ENCODE data around the gene TRANK1. TPM values are rescaled to one million over a fixed set of nuclear protein-coding genes. Genes with fewer than 3 reads are reported as not detected.

The TRANK1 gene
- total and polyA plus RNA-seq, 2 of the 8 experiments (the other 6 are each of a cell fraction or from before 2014, with no cell fraction given), result 2.9 to 8.8 TPM

- CTCF ChIA-PET (ENCODE audit: partially characterized antibody), result interaction anchor here (1.0 to 4.9 kb wide), 3 partner anchors 33 to 154 kb away, joined by 3 to 33 read pairs (median 3); no protein-coding TSS in a partner anchor
- TF ChIP-seq BRCA1 (IDR thresholded peaks at IDR 0.05; ENCODE audit: low read depth, low read length), result no peak
- no peak for TF ChIP-seq SP4 (IDR thresholded peaks at IDR 0.05; ENCODE audit: low read length)
- no peak for TF ChIP-seq KDM5A (IDR thresholded peaks at IDR 0.05; ENCODE audit: low read length)
- no peak for TF ChIP-seq HDAC6 (IDR thresholded peaks at IDR 0.05; ENCODE audit: low read depth, low read length)
- TF ChIP-seq CEBPB (IDR thresholded peaks at IDR 0.05; ENCODE audit: low read depth, low read length), result no peak
- no peak for TF ChIP-seq MAFK (IDR thresholded peaks at IDR 0.05; ENCODE audit: low read depth, low read length)
- TF ChIP-seq POU5F1 (IDR thresholded peaks at IDR 0.05; ENCODE audit: low read depth, low read length), result no peak
These were observed 46.3 kb upstream of the TRANK1 start for GRCh38 chr3:36991147-36991546.

More at GRCh38 chr3:36991147-36991546, 46.3 kb upstream of the TRANK1 start:
- Histone ChIP-seq H3K4me2 (ENCODE audit: insufficient read depth in 1 of 2, low read depth in 2 of 2, low read length in 2 of 2) (peak overlapping the region; percentile 95 to 97), H3K27me3 (replicated peaks in 1 of 4; ENCODE audit: control insufficient read depth in 3 of 4, extremely low read depth in 1 of 4, insufficient read depth in 3 of 4, low read length in 3 of 4) (no peaks in the 10 kb centered on the region), H2AK5ac (ENCODE audit: low read depth, low read length) (no peak overlapping the region), H3K4me3 (ENCODE audit: extremely low read depth in 1 of 4, insufficient read depth in 2 of 4, low read depth in 3 of 4, low read length in 4 of 4) (peak overlapping the region; percentile 16 to 93 (median 90); a peak in 5 of 8 replicates), H2AFZ (ENCODE audit: low read length) (no peak overlapping the region), H3K79me2 (ENCODE audit: control insufficient read depth in 1 of 2, insufficient read depth in 2 of 2, low read length in 2 of 2) (peaks cover 10 to 49% of the 10 kb centered on the region in 2 experiments; a peak in 3 of 4 replicates), H3K56ac (replicated peaks; ENCODE audit: insufficient read length, low read depth, low read length) (no peak overlapping the region), H4K91ac (replicated peaks; ENCODE audit: insufficient read length, low read length) (no peak overlapping the region), H3K23ac (ENCODE audit: insufficient read length) (no peak overlapping the region), H3K23me2 (ENCODE audit: low read depth, low read length) (peaks cover 4% of the 10 kb centered on the region; the same call in 1 of the 2 replicates), H3K4ac (replicated peaks; ENCODE audit: insufficient read length, low read depth, low read length) (no peak overlapping the region), H3K9ac (replicated peaks in 1 of 4; ENCODE audit: extremely low read depth in 1 of 4, low read depth in 3 of 4, low read length in 3 of 4) (peak overlapping the region in 2 of 4 experiments; percentile 52 to 55; a peak in 2 of 7 replicates), H3K9me3 (ENCODE audit: insufficient read depth in 2 of 2, low read depth in 1 of 2, low read length in 1 of 2) (no peaks in the 10 kb centered on the region), H3K79me1 (ENCODE audit: low read depth, low read length) (no peaks in the 10 kb centered on the region; the same call in 1 of the 2 replicates), H2BK15ac (ENCODE audit: low read length) (no peak overlapping the region), H2BK120ac (replicated peaks; ENCODE audit: low read depth, low read length) (no peak overlapping the region), H3K18ac (ENCODE audit: extremely low read depth, low read length) (no peak overlapping the region), H2BK20ac (ENCODE audit: low read length) (no peak overlapping the region), H4K20me1 (replicated peaks in 1 of 2; ENCODE audit: control insufficient read depth in 1 of 2, insufficient read depth in 2 of 2, low read length in 2 of 2) (peaks cover 2 to 10% of the 10 kb centered on the region in 2 experiments), H4K8ac (ENCODE audit: extremely low read depth, insufficient read depth, low read length) (no peak overlapping the region), H3K14ac (ENCODE audit: insufficient read length) (no peak overlapping the region), H3K4me1 (replicated peaks in 1 of 4; ENCODE audit: control insufficient read depth in 3 of 4, insufficient read depth in 4 of 4, low read length in 3 of 4) (peaks cover 0 to 2% (median 0%) of the 10 kb centered on the region in 4 experiments; a peak in 3 of 7 replicates), H2BK12ac (ENCODE audit: low read depth, low read length) (no peak overlapping the region), H2BK5ac (ENCODE audit: low read depth, low read length) (no peak overlapping the region), H4K5ac (ENCODE audit: insufficient read length, low read depth, low read length) (no peak overlapping the region), H3K36me3 (ENCODE audit: control insufficient read depth in 2 of 4, insufficient read depth in 4 of 4, low read length in 3 of 4) (peaks cover 0 to 35% (median 4%) of the 10 kb centered on the region in 4 experiments; a peak in 6 of 8 replicates), H3K27ac (ENCODE audit: low read depth, low read length) (no peak overlapping the region)
- FAIRE-seq (no peak), DNase-seq (ENCODE audit: low read depth in 1 of 2, low spot score in 2 of 2) (no peak)
- POLR2A ChIA-PET (ENCODE audit: partially characterized antibody), result interaction anchor here (1.6 to 2.5 kb wide), 3 partner anchors 12 to 67 kb away, joined by 6 to 18 read pairs (median 8); no protein-coding TSS in a partner anchor
- 81% methylated on average over 3 of the region's 3 CpGs; no CpG with 5 or more reads in 1 of the 2 experiments for WGBS, 2 experiments (ENCODE audit: extremely low coverage in 1 of 2, insufficient coverage in 1 of 2, insufficient read length in 1 of 2, insufficient replicate concordance in 2 of 2, low coverage in 1 of 2, low lambda C conversion rate in 2 of 2, missing lambda C conversion rate in 1 of 2)

All from H1 (cell line).